ENCODE measurements around the gene RHOG.

RHOG gene

GRCh38 chr11:3781423-3781822 lies 59.3 kb downstream of the RHOG start:
- TF ChIP-seq, protein P1, sequence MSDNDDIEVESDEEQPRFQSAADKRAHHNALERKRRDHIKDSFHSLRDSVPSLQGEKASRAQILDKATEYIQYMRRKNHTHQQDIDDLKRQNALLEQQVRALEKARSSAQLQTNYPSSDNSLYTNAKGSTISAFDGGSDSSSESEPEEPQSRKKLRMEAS (IDR thresholded peaks at IDR 0.05) = no peak
- TF ChIP-seq EGR1 (IDR thresholded peaks at IDR 0.05) (no peak), YY1 (IDR thresholded peaks at IDR 0.05; ENCODE audit: low read depth) (no peak), TEAD4 (IDR thresholded peaks at IDR 0.05) (no peak), TAF1 (IDR thresholded peaks at IDR 0.05; ENCODE audit: low read depth) (no peak), EP300 (IDR thresholded peaks at IDR 0.05; ENCODE audit: borderline replicate concordance) (no peak), USF1 (IDR thresholded peaks at IDR 0.05) (no peak)
- TF ChIP-seq, protein P2, sequence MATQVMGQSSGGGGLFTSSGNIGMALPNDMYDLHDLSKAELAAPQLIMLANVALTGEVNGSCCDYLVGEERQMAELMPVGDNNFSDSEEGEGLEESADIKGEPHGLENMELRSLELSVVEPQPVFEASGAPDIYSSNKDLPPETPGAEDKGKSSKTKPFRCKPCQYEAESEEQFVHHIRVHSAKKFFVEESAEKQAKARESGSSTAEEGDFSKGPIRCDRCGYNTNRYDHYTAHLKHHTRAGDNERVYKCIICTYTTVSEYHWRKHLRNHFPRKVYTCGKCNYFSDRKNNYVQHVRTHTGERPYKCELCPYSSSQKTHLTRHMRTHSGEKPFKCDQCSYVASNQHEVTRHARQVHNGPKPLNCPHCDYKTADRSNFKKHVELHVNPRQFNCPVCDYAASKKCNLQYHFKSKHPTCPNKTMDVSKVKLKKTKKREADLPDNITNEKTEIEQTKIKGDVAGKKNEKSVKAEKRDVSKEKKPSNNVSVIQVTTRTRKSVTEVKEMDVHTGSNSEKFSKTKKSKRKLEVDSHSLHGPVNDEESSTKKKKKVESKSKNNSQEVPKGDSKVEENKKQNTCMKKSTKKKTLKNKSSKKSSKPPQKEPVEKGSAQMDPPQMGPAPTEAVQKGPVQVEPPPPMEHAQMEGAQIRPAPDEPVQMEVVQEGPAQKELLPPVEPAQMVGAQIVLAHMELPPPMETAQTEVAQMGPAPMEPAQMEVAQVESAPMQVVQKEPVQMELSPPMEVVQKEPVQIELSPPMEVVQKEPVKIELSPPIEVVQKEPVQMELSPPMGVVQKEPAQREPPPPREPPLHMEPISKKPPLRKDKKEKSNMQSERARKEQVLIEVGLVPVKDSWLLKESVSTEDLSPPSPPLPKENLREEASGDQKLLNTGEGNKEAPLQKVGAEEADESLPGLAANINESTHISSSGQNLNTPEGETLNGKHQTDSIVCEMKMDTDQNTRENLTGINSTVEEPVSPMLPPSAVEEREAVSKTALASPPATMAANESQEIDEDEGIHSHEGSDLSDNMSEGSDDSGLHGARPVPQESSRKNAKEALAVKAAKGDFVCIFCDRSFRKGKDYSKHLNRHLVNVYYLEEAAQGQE (IDR thresholded peaks at IDR 0.05; ENCODE audit: low read depth) = no peak
